ENCODE results near the gene NRIP1. TPM values are rescaled to one million over a fixed set of nuclear protein-coding genes. Genes with fewer than 3 reads are reported as not detected.

NRIP1 gene
- total RNA-seq, 1 experiment from 2014 or later = 19.1 TPM

DNA sequence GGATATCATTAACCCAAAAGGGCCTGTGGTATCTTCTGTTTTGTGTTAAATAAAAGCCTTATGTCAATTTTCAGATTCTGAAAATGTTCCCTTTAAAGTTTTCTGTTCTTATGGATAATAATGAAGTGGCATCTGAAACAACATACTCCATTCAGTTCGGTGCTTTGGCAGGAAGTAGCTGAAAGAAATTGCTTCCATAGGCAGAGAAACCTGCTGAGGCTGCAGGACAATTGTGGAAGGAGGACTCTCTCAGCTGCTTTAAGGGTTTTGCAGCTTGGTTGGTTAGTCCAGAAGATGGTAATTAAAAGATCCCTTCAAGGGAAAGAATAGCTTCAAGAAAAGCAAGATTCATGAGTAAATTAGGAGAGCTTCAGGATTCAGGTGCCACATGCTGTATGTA lies 30.5 kb upstream of the NRIP1 start:
- intact Hi-C loops (cut with micrococcal nuclease; ENCODE audit: unreplicated experiment) = no loop called here
- DNase-seq (ENCODE audit: low read depth, low spot score) (no peak), ATAC-seq (no peak)
- CTCF ChIA-PET = no interaction called here
- Histone ChIP-seq H3K4me3 (ENCODE audit: low read depth in 2 of 2, low read length in 2 of 2) (no peak overlapping the region), H3K9me3 (ENCODE audit: control insufficient read depth, insufficient read depth, low read depth, low read length) (no peaks in the 10 kb centered on the region), H3K27me3 (ENCODE audit: control insufficient read depth, insufficient read depth, low read length) (no peaks in the 10 kb centered on the region), H3K36me3 (ENCODE audit: control insufficient read depth, insufficient read depth, low read length) (no peaks in the 10 kb centered on the region), H3K27ac (ENCODE audit: low read length) (no peak overlapping the region), H3K4me1 (ENCODE audit: control insufficient read depth, insufficient read depth, low read length) (no peaks in the 10 kb centered on the region)
- TF ChIP-seq SIN3A (IDR thresholded peaks at IDR 0.05; ENCODE audit: borderline replicate concordance, insufficient read depth, low read depth, low read length) = no peak
- TF ChIP-seq POLR2AphosphoS5 (IDR thresholded peaks at IDR 0.05; ENCODE audit: low read depth, low read length) = no peak
- TF ChIP-seq, protein P1, sequence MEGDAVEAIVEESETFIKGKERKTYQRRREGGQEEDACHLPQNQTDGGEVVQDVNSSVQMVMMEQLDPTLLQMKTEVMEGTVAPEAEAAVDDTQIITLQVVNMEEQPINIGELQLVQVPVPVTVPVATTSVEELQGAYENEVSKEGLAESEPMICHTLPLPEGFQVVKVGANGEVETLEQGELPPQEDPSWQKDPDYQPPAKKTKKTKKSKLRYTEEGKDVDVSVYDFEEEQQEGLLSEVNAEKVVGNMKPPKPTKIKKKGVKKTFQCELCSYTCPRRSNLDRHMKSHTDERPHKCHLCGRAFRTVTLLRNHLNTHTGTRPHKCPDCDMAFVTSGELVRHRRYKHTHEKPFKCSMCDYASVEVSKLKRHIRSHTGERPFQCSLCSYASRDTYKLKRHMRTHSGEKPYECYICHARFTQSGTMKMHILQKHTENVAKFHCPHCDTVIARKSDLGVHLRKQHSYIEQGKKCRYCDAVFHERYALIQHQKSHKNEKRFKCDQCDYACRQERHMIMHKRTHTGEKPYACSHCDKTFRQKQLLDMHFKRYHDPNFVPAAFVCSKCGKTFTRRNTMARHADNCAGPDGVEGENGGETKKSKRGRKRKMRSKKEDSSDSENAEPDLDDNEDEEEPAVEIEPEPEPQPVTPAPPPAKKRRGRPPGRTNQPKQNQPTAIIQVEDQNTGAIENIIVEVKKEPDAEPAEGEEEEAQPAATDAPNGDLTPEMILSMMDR (IDR thresholded peaks at IDR 0.05) = no peak
- no peak for TF ChIP-seq TCF7L2 (IDR thresholded peaks at IDR 0.05; ENCODE audit: low read depth, low read length)
- no TSS peak for BruUV-seq (replicated peaks)
- in situ Hi-C loops (cut with HindIII; ENCODE audit: low pct_unique_long_range_greater_than_20kb, low sequenced_read_pairs) = no loop called here
- POLR2A ChIA-PET = no interaction called here

DNA sequence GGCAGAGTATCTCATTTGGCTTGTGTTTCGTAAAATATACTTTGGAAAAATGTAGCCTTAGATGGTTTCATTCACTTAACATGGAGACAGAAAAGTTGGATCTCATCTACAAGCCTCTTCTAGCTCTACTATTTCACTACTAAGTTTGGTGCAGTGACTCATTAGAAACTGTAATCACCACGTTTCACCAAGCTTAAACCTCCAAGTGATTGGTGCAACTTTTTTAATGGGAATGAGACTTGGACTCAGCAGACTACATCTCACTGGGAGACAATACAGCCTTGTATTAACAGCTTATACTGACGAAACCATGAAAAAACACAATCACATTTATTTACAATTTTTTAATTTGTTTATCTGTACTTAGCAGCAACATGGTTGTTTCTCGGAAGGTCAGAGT lies 29.9 kb upstream of the NRIP1 start:
- Histone ChIP-seq H3K4me3 (ENCODE audit: low read depth in 2 of 2, low read length in 2 of 2) (no peak overlapping the region), H3K27ac (ENCODE audit: low read length) (no peak overlapping the region), H3K9me3 (ENCODE audit: control insufficient read depth, insufficient read depth, low read depth, low read length) (no peaks in the 10 kb centered on the region), H3K36me3 (ENCODE audit: control insufficient read depth, insufficient read depth, low read length) (no peaks in the 10 kb centered on the region), H3K4me1 (ENCODE audit: control insufficient read depth, insufficient read depth, low read length) (no peaks in the 10 kb centered on the region), H3K27me3 (ENCODE audit: control insufficient read depth, insufficient read depth, low read length) (no peaks in the 10 kb centered on the region)
- intact Hi-C loops (cut with micrococcal nuclease; ENCODE audit: unreplicated experiment) (no loop called here), in situ Hi-C loops (cut with HindIII; ENCODE audit: low pct_unique_long_range_greater_than_20kb, low sequenced_read_pairs) (no loop called here)
- ChIA-PET CTCF (no interaction called here), POLR2A (no interaction called here)
- DNase-seq (ENCODE audit: low read depth, low spot score) = no peak
- no peak for ATAC-seq
- TF ChIP-seq TCF7L2 (IDR thresholded peaks at IDR 0.05; ENCODE audit: low read depth, low read length) = no peak
- no peak for TF ChIP-seq POLR2AphosphoS5 (IDR thresholded peaks at IDR 0.05; ENCODE audit: low read depth, low read length)
- TF ChIP-seq, protein P2, sequence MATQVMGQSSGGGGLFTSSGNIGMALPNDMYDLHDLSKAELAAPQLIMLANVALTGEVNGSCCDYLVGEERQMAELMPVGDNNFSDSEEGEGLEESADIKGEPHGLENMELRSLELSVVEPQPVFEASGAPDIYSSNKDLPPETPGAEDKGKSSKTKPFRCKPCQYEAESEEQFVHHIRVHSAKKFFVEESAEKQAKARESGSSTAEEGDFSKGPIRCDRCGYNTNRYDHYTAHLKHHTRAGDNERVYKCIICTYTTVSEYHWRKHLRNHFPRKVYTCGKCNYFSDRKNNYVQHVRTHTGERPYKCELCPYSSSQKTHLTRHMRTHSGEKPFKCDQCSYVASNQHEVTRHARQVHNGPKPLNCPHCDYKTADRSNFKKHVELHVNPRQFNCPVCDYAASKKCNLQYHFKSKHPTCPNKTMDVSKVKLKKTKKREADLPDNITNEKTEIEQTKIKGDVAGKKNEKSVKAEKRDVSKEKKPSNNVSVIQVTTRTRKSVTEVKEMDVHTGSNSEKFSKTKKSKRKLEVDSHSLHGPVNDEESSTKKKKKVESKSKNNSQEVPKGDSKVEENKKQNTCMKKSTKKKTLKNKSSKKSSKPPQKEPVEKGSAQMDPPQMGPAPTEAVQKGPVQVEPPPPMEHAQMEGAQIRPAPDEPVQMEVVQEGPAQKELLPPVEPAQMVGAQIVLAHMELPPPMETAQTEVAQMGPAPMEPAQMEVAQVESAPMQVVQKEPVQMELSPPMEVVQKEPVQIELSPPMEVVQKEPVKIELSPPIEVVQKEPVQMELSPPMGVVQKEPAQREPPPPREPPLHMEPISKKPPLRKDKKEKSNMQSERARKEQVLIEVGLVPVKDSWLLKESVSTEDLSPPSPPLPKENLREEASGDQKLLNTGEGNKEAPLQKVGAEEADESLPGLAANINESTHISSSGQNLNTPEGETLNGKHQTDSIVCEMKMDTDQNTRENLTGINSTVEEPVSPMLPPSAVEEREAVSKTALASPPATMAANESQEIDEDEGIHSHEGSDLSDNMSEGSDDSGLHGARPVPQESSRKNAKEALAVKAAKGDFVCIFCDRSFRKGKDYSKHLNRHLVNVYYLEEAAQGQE (IDR thresholded peaks at IDR 0.05; ENCODE audit: insufficient read depth in 1 of 2, low read depth in 2 of 2, low read length in 1 of 2) = no peak
- TF ChIP-seq SIN3A (IDR thresholded peaks at IDR 0.05; ENCODE audit: borderline replicate concordance, insufficient read depth, low read depth, low read length) = no peak
- TF ChIP-seq, protein P1 (IDR thresholded peaks at IDR 0.05) = no peak
- no TSS peak for BruUV-seq (replicated peaks)
